GM23248 (cell line): ENCODE results near the gene DIP2C. TPM values are rescaled to one million over a fixed set of nuclear protein-coding genes. Genes with fewer than 3 reads are reported as not detected.

Experiments used
- DNase-seq: peaks from one replicate; pipeline ENCODE4 v3.0.0-alpha.2; 2015
- H2AFZ ChIP-seq: fragments of 200-600 bp; sonication (generic); 2 replicates; pipeline ENCODE4 v1.6.1; 2016; ENCODE audit warnings: antibody characterized with exemption
- H3F3A ChIP-seq: fragments of 200-600 bp; sonication (generic); 2 replicates; pipeline ENCODE4 v1.6.1; 2016; ENCODE audit warnings: mild to moderate bottlenecking, antibody characterized with exemption, mixed run types; ENCODE audit not compliant: insufficient read depth
- H3K27ac ChIP-seq: fragments of 200-600 bp; sonication (generic); 2 replicates; pipeline ENCODE4 v1.5.1; 2016; ENCODE audit warnings: mild to moderate bottlenecking
- H3K27me3 ChIP-seq: fragments of 200-600 bp; sonication (generic); replicated peaks from 2 replicates; pipeline ENCODE4 v1.6.1; 2016; ENCODE audit warnings: mild to moderate bottlenecking; ENCODE audit not compliant: insufficient read depth
- H3K36me3 ChIP-seq: fragments of 200-600 bp; sonication (generic); 2 replicates; pipeline ENCODE4 v1.6.1; 2016; ENCODE audit warnings: low read depth, mild to moderate bottlenecking
- H3K4me1 ChIP-seq: fragments of 200-600 bp; sonication (generic); 2 replicates; pipeline ENCODE4 v1.6.1; 2016; ENCODE audit warnings: mild to moderate bottlenecking; ENCODE audit not compliant: insufficient read depth
- H3K4me2 ChIP-seq: fragments of 200-600 bp; sonication (generic); one replicate; pipeline ENCODE4 v1.6.1; 2016; ENCODE audit warnings: mild to moderate bottlenecking; ENCODE audit not compliant: unreplicated experiment
- H3K4me3 ChIP-seq: fragments of 200-600 bp; sonication (generic); 2 replicates; pipeline ENCODE4 v1.5.1; 2016; ENCODE audit warnings: mild to moderate bottlenecking
- H3K79me2 ChIP-seq: fragments of 200-600 bp; sonication (generic); 2 replicates; pipeline ENCODE4 v1.6.1; 2016; ENCODE audit warnings: mild to moderate bottlenecking; ENCODE audit not compliant: insufficient read depth
- H3K9ac ChIP-seq: fragments of 200-600 bp; sonication (generic); 2 replicates; pipeline ENCODE4 v1.6.1; 2016; ENCODE audit warnings: mild to moderate bottlenecking
- H3K9me2 ChIP-seq: fragments of 200-600 bp; sonication (generic); 2 replicates; pipeline ENCODE4 v1.6.1; 2016; ENCODE audit warnings: mixed run types, mild to moderate bottlenecking, moderate library complexity; ENCODE audit not compliant: insufficient read depth
- H3K9me3 ChIP-seq: fragments of 200-600 bp; sonication (generic); one replicate; pipeline ENCODE4 v1.6.1; 2017; ENCODE audit warnings: low read depth
- H4K20me1 ChIP-seq: fragments of 200-600 bp; sonication (generic); 2 replicates; pipeline ENCODE4 v1.6.0; 2016; ENCODE audit not compliant: insufficient read depth
- EZH2 ChIP-seq: fragments of 200-600 bp; sonication (generic); IDR thresholded peaks from 2 replicates; pipeline ENCODE4 v1.6.1; 2018; ENCODE audit warnings: antibody characterized with exemption, mild to moderate bottlenecking; ENCODE audit not compliant: insufficient read depth, poor library complexity, severe bottlenecking
- EZH2phosphoT487 ChIP-seq: fragments of 200-600 bp; sonication (generic); IDR thresholded peaks from 2 replicates; pipeline ENCODE4 v1.6.1; 2018; ENCODE audit warnings: antibody characterized with exemption, moderate library complexity, mild to moderate bottlenecking, low read depth; ENCODE audit not compliant: insufficient read depth
- WGBS, 2 experiments: methylation state at CpG; one replicate each; pipeline ENCODE4 v1.1.6; 2015 to 2017; ENCODE audit warnings: low lambda C conversion rate in 2 of 2, low coverage in 1 of 2; ENCODE audit errors: missing lambda C conversion rate in 2 of 2; 5-methylcytosine and 5-hydroxymethylcytosine counted together
- in situ Hi-C: fragments of 300-500 bp; cut with MboI; formaldehyde crosslinking; loops from 2 replicates; pipeline ENCODE4 v1.15.0; 2020
- polyA plus RNA-seq: library from polyadenylated mRNA; unstranded; fragments of >200 nt; fragmentation: Nextera tagmentation; extraction: Ambion mirVana; gene quantifications from 2 replicates; pipeline ENCODE4 v1.2.1, GENCODE V29; 2016
- total RNA-seq: library from RNA; depleted of rRNA; stranded (reverse); fragments of >200 nt; shearing (Covaris generic); gene quantifications from 2 replicates; pipeline ENCODE4 v1.2.3, GENCODE V29; 2014

The DIP2C gene
- total and polyA plus RNA-seq, 2 experiments from 2014 or later = 12.0 to 13.1 TPM

- no peak overlapping the region for H2AFZ ChIP-seq
- H3K27me3 ChIP-seq = no peaks in the 10 kb centered on the region
- 89 to 93% methylated on average over 14 of the region's 14 CpGs for WGBS, 2 experiments
- H3K4me1 ChIP-seq = no peaks in the 10 kb centered on the region
- H3F3A ChIP-seq = no peaks in the 10 kb centered on the region
- H3K27ac ChIP-seq = no peak overlapping the region
- no peak for DNase-seq
- H3K4me3 ChIP-seq = no peak overlapping the region
- no peak overlapping the region for H3K9ac ChIP-seq
- no peaks in the 10 kb centered on the region; the same call in 1 of the 2 replicates for H3K36me3 ChIP-seq
- no peaks in the 10 kb centered on the region for H4K20me1 ChIP-seq
- no peaks in the 10 kb centered on the region for H3K9me3 ChIP-seq
- H3K4me2 ChIP-seq = no peak overlapping the region
- H3K79me2 ChIP-seq = no peaks in the 10 kb centered on the region
- TF ChIP-seq EZH2 (no peak), EZH2phosphoT487 (no peak)
- H3K9me2 ChIP-seq = no peaks in the 10 kb centered on the region
- in situ Hi-C loops = no loop called here
Measured at GRCh38 chr10:393787-394438, 295.6 kb downstream of the DIP2C start.

- H4K20me1 ChIP-seq = no peaks in the 10 kb centered on the region
- H2AFZ ChIP-seq = no peak overlapping the region
- 85 to 89% methylated on average over 13 of the region's 13 CpGs for WGBS, 2 experiments
- H3K79me2 ChIP-seq = no peaks in the 10 kb centered on the region
- in situ Hi-C loops = no loop called here
- no peak overlapping the region for H3K4me3 ChIP-seq
- H3K4me1 ChIP-seq = no peaks in the 10 kb centered on the region
- no peak overlapping the region for H3K9ac ChIP-seq
- no peaks in the 10 kb centered on the region for H3K9me2 ChIP-seq
- TF ChIP-seq EZH2 (no peak), EZH2phosphoT487 (no peak)
- no peaks in the 10 kb centered on the region for H3K9me3 ChIP-seq
- no peaks in the 10 kb centered on the region; the same call in 1 of the 2 replicates for H3K36me3 ChIP-seq
- no peaks in the 10 kb centered on the region for H3K27me3 ChIP-seq
- no peaks in the 10 kb centered on the region for H3F3A ChIP-seq
- no peak overlapping the region for H3K4me2 ChIP-seq
- no peak for DNase-seq
- H3K27ac ChIP-seq = no peak overlapping the region
Measured at GRCh38 chr10:393106-393745, 296.2 kb downstream of the DIP2C start.

GRCh38 chr10:392705-393037 lies 296.8 kb downstream of the DIP2C start:
- H3K9me3 ChIP-seq = no peaks in the 10 kb centered on the region
- H3K27me3 ChIP-seq = no peaks in the 10 kb centered on the region
- no peak overlapping the region for H3K27ac ChIP-seq
- H3K9me2 ChIP-seq = no peaks in the 10 kb centered on the region
- H4K20me1 ChIP-seq = no peaks in the 10 kb centered on the region
- H3K4me2 ChIP-seq = no peak overlapping the region
- in situ Hi-C loops = no loop called here
- H3K4me1 ChIP-seq = no peaks in the 10 kb centered on the region
- no peaks in the 10 kb centered on the region for H3F3A ChIP-seq
- no peaks in the 10 kb centered on the region for H3K79me2 ChIP-seq
- H3K9ac ChIP-seq = no peak overlapping the region
- no peak overlapping the region for H3K4me3 ChIP-seq
- no peak for TF ChIP-seq EZH2phosphoT487
- TF ChIP-seq EZH2 = no peak
- no peak for DNase-seq
- no peak overlapping the region for H2AFZ ChIP-seq
- H3K36me3 ChIP-seq = no peaks in the 10 kb centered on the region; the same call in 1 of the 2 replicates
- WGBS, 2 experiments = 89% methylated on average over 20 to 21 of the region's 21 CpGs

- Histone ChIP-seq H4K20me1 (no peaks in the 10 kb centered on the region), H3K9me2 (no peaks in the 10 kb centered on the region), H3K4me3 (no peak overlapping the region), H3K36me3 (no peaks in the 10 kb centered on the region; the same call in 1 of the 2 replicates), H3K4me2 (no peak overlapping the region), H3K27ac (no peak overlapping the region), H3K27me3 (no peaks in the 10 kb centered on the region), H3K9me3 (no peaks in the 10 kb centered on the region), H3F3A (no peaks in the 10 kb centered on the region), H3K79me2 (no peaks in the 10 kb centered on the region), H2AFZ (no peak overlapping the region), H3K9ac (no peak overlapping the region), H3K4me1 (no peaks in the 10 kb centered on the region)
- TF ChIP-seq EZH2 (no peak), EZH2phosphoT487 (no peak)
- DNase-seq = no peak
- in situ Hi-C loops = no loop called here
- WGBS, 2 experiments = 69 to 74% methylated on average over 27 of the region's 27 CpGs
Measured at GRCh38 chr10:391847-392704, 297.4 kb downstream of the DIP2C start.
